GM23338 (cell line): ENCODE data around the gene MEF2A. TPM values are rescaled to one million over a fixed set of nuclear protein-coding genes. Genes with fewer than 3 reads are reported as not detected.

ENCODE experiments used
- ATAC-seq: fragments of 200-7000 bp; cut with Tn5 transposase; 3 replicates; pipeline ENCODE4 v1.9.1; 2020
- DNase-seq: peaks from one replicate; pipeline ENCODE4 v3.0.0-alpha.2; 2015; ENCODE audit warnings: low spot score
- H2AFZ ChIP-seq: fragments of 200-600 bp; sonication (generic); 2 replicates; pipeline ENCODE4 v1.8.0; 2016; ENCODE audit warnings: antibody characterized with exemption, mild to moderate bottlenecking, moderate library complexity
- H3F3A ChIP-seq: fragments of 200-600 bp; sonication (generic); replicated peaks from 2 replicates; pipeline ENCODE4 v1.8.0; 2017; ENCODE audit warnings: antibody characterized with exemption, mixed run types, low read depth
- H3K27ac ChIP-seq: fragments of 200-600 bp; sonication (generic); 2 replicates; pipeline ENCODE4 v1.6.1; 2016; ENCODE audit warnings: low read depth
- H3K27me3 ChIP-seq: fragments of 200-600 bp; sonication (generic); 2 replicates; pipeline ENCODE4 v1.8.0; 2016; ENCODE audit warnings: mild to moderate bottlenecking, mixed run types, moderate library complexity; ENCODE audit not compliant: insufficient read depth
- H3K36me3 ChIP-seq: fragments of 200-600 bp; sonication (generic); 2 replicates; pipeline ENCODE4 v1.8.0; 2016; ENCODE audit warnings: mild to moderate bottlenecking; ENCODE audit not compliant: insufficient read depth
- H3K4me1 ChIP-seq: fragments of 200-600 bp; sonication (generic); 2 replicates; pipeline ENCODE4 v1.8.0; 2016; ENCODE audit warnings: mild to moderate bottlenecking, moderate library complexity; ENCODE audit not compliant: insufficient read depth
- H3K4me2 ChIP-seq: fragments of 200-600 bp; sonication (generic); 2 replicates; pipeline ENCODE4 v1.7.1; 2017; ENCODE audit warnings: mixed run types
- H3K4me3 ChIP-seq: fragments of 200-600 bp; sonication (generic); 2 replicates; pipeline ENCODE4 v1.6.1; 2016; ENCODE audit warnings: mixed run types
- H3K79me2 ChIP-seq: fragments of 200-600 bp; sonication (generic); replicated peaks from 2 replicates; pipeline ENCODE4 v1.8.0; 2017; ENCODE audit warnings: mild to moderate bottlenecking; ENCODE audit not compliant: insufficient read depth
- H3K9me2 ChIP-seq: fragments of 200-600 bp; sonication (generic); 2 replicates; pipeline ENCODE4 v1.8.0; 2017; ENCODE audit not compliant: insufficient read depth
- H4K20me1 ChIP-seq: fragments of 200-600 bp; sonication (generic); replicated peaks from 2 replicates; pipeline ENCODE4 v1.8.0; 2017; ENCODE audit warnings: mild to moderate bottlenecking; ENCODE audit not compliant: insufficient read depth
- H3K27ac Mint-ChIP-seq: 2 replicates; pipeline ENCODE4 v1.8.0; 2020; ENCODE audit warnings: inconsistent platforms, mild to moderate bottlenecking, moderate library complexity, mixed read lengths
- H3K27me3 Mint-ChIP-seq: 3 replicates; pipeline ENCODE4 v1.8.0; 2022; ENCODE audit warnings: low read depth, mild to moderate bottlenecking, moderate library complexity, mixed read lengths, inconsistent platforms; ENCODE audit not compliant: insufficient read depth, poor library complexity
- H3K36me3 Mint-ChIP-seq: 3 replicates; pipeline ENCODE4 v1.8.0; 2021; ENCODE audit warnings: low read depth, mild to moderate bottlenecking, inconsistent platforms, moderate library complexity, mixed read lengths
- H3K4me1 Mint-ChIP-seq: 3 replicates; pipeline ENCODE4 v1.8.0; 2020; ENCODE audit warnings: mild to moderate bottlenecking, inconsistent platforms, mixed read lengths
- H3K4me3 Mint-ChIP-seq: 3 replicates; pipeline ENCODE4 v1.8.0; 2021; ENCODE audit warnings: moderate library complexity, mild to moderate bottlenecking, inconsistent platforms, mixed read lengths
- H3K9me3 Mint-ChIP-seq: 3 replicates; pipeline ENCODE4 v1.8.0; 2020; ENCODE audit warnings: moderate library complexity, mild to moderate bottlenecking, inconsistent platforms, mixed read lengths
- EZH2 ChIP-seq: fragments of 200-600 bp; sonication (generic); IDR thresholded peaks from one replicate; pipeline ENCODE4 v1.8.0; 2017; ENCODE audit warnings: antibody characterized with exemption, mild to moderate bottlenecking, low read depth; ENCODE audit not compliant: unreplicated experiment
- EZH2phosphoT487 ChIP-seq: fragments of 200-600 bp; sonication (generic); IDR thresholded peaks from one replicate; pipeline ENCODE4 v1.8.1; 2018; ENCODE audit warnings: antibody characterized with exemption; ENCODE audit not compliant: unreplicated experiment
- JUNB ChIP-seq: IDR thresholded peaks from one replicate; pipeline ENCODE4 v1.6.1; 2016; ENCODE audit warnings: antibody characterized with exemption; ENCODE audit not compliant: unreplicated experiment
- POLR2AphosphoS5 ChIP-seq: IDR thresholded peaks from 2 replicates; pipeline ENCODE4 v1.6.1; 2016; ENCODE audit warnings: antibody characterized with exemption, low read depth
- STAT1 ChIP-seq: IDR thresholded peaks from one replicate; pipeline ENCODE4 v1.6.1; 2016; ENCODE audit warnings: antibody characterized with exemption; ENCODE audit not compliant: unreplicated experiment
- ZNF114 ChIP-seq: fragments of 250-450 bp; sonication (Bioruptor Pico); IDR thresholded peaks from 2 replicates; pipeline ENCODE4 v1.5.0; 2020; ENCODE audit warnings: mild to moderate bottlenecking, moderate library complexity
- polyA plus RNA-seq: library from polyadenylated mRNA; unstranded; fragments of >200 nt; fragmentation: Nextera tagmentation; extraction: Ambion mirVana; gene quantifications from 2 replicates; pipeline ENCODE4 v1.2.1, GENCODE V29; 2016
- total RNA-seq: library from RNA; depleted of rRNA; stranded (reverse); fragments of >200 nt; shearing (Covaris generic); gene quantifications from 2 replicates; pipeline ENCODE4 v1.2.3, GENCODE V29; 2014
- TF ChIP-seq, protein P1 (sequence below): IDR thresholded peaks from one replicate; pipeline ENCODE4 v1.6.1; 2018; ENCODE audit warnings: antibody characterized with exemption; ENCODE audit not compliant: unreplicated experiment
- TF ChIP-seq, protein P2 (sequence below), 2 experiments: fragments of 200-600 bp in 1 of 2; sonication (generic) in 1 of 2; conservative IDR thresholded peaks; 2 replicates each; pipeline versions ENCODE4 v1.5.1 to v1.6.1; 2016 to 2017; ENCODE audit warnings: antibody characterized with exemption in 2 of 2, low read depth in 2 of 2, mild to moderate bottlenecking in 2 of 2, moderate library complexity in 1 of 2
- TF ChIP-seq, protein P3 (sequence below): fragments of 250-450 bp; sonication (Bioruptor Pico); IDR thresholded peaks from 2 replicates; pipeline ENCODE4 v1.5.0; 2020; ENCODE audit warnings: mild to moderate bottlenecking, moderate library complexity
- TF ChIP-seq, protein P4 (sequence below): IDR thresholded peaks from 2 replicates; pipeline ENCODE4 v1.6.1; 2016; ENCODE audit warnings: antibody characterized with exemption

MEF2A gene
- total and polyA plus RNA-seq, 2 experiments from 2014 or later, result 20.3 to 42.3 TPM

DNA sequence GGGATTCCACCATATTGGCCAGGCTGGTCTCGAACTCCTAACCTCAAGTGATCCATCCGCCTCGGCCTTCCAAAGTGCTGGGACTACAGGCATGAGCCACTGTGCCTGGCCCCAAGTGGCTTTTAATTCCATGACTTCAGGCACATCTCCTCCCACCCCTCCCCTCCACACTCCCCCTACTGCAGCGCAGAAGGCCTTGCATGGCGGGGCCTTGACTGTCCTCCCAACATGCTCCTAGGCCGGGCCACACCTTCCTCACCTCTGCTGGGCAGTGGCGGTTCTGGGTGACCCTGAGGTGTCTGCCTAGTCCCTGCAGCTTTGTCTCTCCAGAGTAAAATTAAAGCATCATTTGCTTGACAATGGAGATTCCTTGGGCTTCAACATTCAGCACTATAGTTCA is 160.5 kb downstream of the MEF2A start (continued):
- TF ChIP-seq, protein P1, sequence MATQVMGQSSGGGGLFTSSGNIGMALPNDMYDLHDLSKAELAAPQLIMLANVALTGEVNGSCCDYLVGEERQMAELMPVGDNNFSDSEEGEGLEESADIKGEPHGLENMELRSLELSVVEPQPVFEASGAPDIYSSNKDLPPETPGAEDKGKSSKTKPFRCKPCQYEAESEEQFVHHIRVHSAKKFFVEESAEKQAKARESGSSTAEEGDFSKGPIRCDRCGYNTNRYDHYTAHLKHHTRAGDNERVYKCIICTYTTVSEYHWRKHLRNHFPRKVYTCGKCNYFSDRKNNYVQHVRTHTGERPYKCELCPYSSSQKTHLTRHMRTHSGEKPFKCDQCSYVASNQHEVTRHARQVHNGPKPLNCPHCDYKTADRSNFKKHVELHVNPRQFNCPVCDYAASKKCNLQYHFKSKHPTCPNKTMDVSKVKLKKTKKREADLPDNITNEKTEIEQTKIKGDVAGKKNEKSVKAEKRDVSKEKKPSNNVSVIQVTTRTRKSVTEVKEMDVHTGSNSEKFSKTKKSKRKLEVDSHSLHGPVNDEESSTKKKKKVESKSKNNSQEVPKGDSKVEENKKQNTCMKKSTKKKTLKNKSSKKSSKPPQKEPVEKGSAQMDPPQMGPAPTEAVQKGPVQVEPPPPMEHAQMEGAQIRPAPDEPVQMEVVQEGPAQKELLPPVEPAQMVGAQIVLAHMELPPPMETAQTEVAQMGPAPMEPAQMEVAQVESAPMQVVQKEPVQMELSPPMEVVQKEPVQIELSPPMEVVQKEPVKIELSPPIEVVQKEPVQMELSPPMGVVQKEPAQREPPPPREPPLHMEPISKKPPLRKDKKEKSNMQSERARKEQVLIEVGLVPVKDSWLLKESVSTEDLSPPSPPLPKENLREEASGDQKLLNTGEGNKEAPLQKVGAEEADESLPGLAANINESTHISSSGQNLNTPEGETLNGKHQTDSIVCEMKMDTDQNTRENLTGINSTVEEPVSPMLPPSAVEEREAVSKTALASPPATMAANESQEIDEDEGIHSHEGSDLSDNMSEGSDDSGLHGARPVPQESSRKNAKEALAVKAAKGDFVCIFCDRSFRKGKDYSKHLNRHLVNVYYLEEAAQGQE, result no peak
- TF ChIP-seq EZH2 (no peak), EZH2phosphoT487 (no peak), STAT1 (no peak), POLR2AphosphoS5 (no peak)
- TF ChIP-seq, protein P2, sequence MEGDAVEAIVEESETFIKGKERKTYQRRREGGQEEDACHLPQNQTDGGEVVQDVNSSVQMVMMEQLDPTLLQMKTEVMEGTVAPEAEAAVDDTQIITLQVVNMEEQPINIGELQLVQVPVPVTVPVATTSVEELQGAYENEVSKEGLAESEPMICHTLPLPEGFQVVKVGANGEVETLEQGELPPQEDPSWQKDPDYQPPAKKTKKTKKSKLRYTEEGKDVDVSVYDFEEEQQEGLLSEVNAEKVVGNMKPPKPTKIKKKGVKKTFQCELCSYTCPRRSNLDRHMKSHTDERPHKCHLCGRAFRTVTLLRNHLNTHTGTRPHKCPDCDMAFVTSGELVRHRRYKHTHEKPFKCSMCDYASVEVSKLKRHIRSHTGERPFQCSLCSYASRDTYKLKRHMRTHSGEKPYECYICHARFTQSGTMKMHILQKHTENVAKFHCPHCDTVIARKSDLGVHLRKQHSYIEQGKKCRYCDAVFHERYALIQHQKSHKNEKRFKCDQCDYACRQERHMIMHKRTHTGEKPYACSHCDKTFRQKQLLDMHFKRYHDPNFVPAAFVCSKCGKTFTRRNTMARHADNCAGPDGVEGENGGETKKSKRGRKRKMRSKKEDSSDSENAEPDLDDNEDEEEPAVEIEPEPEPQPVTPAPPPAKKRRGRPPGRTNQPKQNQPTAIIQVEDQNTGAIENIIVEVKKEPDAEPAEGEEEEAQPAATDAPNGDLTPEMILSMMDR (conservative IDR thresholded peaks at IDR 0.05; ENCODE audit: low read depth in 2 of 2), result no peak

DNA sequence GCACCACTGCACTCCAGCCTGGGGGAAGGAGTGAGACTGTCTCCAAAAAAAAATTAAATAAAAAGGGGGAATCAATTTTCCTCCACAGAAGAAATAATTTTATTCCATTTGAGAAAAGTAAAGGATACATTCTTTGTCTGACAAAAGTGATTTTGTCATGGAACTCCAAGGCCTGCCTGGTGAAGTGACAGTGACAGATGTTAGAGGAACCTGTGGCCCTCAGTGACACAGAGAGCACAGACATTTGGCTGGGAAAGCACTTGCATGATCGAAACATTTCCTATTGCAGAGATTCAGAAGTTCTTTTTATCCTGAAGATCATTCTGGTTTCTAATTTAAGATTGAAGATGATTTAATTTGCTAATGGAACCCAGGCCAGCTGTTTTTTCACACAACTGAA is 161.5 kb downstream of the MEF2A start:
- no peak overlapping the region for H3K4me3 ChIP-seq
- peaks cover 7% of the 10 kb centered on the region for H3K27me3 ChIP-seq
- no peak overlapping the region for H3K4me2 ChIP-seq
- no peak overlapping the region for H3K27ac Mint-ChIP-seq
- H3K36me3 ChIP-seq, result 0 out of 2 replicates have a peak, but pooled peaks cover 3% of the 10 kb centered on the region
- H3K4me3 Mint-ChIP-seq, result no peak overlapping the region
- H3K27ac ChIP-seq, result no peak overlapping the region
- H3K27me3 Mint-ChIP-seq, result peaks cover under 1% of the 10 kb centered on the region
- peaks cover 24% of the 10 kb centered on the region for H3K4me1 ChIP-seq
- H3K36me3 Mint-ChIP-seq, result peaks cover 38% of the 10 kb centered on the region
- H3K9me2 ChIP-seq, result no peaks in the 10 kb centered on the region
- peaks cover 4% of the 10 kb centered on the region for H3K79me2 ChIP-seq
- H3F3A ChIP-seq, result no peaks in the 10 kb centered on the region
- peaks cover 32% of the 10 kb centered on the region for H3K4me1 Mint-ChIP-seq
- DNase-seq (no peak), ATAC-seq (no peak)
- H2AFZ ChIP-seq, result no peak overlapping the region
- H3K9me3 Mint-ChIP-seq, result peaks cover 9% of the 10 kb centered on the region; the same call in 2 of the 3 replicates
- TF ChIP-seq ZNF114 (CRISPR knock-in tag), result no peak
- TF ChIP-seq, protein P3, sequence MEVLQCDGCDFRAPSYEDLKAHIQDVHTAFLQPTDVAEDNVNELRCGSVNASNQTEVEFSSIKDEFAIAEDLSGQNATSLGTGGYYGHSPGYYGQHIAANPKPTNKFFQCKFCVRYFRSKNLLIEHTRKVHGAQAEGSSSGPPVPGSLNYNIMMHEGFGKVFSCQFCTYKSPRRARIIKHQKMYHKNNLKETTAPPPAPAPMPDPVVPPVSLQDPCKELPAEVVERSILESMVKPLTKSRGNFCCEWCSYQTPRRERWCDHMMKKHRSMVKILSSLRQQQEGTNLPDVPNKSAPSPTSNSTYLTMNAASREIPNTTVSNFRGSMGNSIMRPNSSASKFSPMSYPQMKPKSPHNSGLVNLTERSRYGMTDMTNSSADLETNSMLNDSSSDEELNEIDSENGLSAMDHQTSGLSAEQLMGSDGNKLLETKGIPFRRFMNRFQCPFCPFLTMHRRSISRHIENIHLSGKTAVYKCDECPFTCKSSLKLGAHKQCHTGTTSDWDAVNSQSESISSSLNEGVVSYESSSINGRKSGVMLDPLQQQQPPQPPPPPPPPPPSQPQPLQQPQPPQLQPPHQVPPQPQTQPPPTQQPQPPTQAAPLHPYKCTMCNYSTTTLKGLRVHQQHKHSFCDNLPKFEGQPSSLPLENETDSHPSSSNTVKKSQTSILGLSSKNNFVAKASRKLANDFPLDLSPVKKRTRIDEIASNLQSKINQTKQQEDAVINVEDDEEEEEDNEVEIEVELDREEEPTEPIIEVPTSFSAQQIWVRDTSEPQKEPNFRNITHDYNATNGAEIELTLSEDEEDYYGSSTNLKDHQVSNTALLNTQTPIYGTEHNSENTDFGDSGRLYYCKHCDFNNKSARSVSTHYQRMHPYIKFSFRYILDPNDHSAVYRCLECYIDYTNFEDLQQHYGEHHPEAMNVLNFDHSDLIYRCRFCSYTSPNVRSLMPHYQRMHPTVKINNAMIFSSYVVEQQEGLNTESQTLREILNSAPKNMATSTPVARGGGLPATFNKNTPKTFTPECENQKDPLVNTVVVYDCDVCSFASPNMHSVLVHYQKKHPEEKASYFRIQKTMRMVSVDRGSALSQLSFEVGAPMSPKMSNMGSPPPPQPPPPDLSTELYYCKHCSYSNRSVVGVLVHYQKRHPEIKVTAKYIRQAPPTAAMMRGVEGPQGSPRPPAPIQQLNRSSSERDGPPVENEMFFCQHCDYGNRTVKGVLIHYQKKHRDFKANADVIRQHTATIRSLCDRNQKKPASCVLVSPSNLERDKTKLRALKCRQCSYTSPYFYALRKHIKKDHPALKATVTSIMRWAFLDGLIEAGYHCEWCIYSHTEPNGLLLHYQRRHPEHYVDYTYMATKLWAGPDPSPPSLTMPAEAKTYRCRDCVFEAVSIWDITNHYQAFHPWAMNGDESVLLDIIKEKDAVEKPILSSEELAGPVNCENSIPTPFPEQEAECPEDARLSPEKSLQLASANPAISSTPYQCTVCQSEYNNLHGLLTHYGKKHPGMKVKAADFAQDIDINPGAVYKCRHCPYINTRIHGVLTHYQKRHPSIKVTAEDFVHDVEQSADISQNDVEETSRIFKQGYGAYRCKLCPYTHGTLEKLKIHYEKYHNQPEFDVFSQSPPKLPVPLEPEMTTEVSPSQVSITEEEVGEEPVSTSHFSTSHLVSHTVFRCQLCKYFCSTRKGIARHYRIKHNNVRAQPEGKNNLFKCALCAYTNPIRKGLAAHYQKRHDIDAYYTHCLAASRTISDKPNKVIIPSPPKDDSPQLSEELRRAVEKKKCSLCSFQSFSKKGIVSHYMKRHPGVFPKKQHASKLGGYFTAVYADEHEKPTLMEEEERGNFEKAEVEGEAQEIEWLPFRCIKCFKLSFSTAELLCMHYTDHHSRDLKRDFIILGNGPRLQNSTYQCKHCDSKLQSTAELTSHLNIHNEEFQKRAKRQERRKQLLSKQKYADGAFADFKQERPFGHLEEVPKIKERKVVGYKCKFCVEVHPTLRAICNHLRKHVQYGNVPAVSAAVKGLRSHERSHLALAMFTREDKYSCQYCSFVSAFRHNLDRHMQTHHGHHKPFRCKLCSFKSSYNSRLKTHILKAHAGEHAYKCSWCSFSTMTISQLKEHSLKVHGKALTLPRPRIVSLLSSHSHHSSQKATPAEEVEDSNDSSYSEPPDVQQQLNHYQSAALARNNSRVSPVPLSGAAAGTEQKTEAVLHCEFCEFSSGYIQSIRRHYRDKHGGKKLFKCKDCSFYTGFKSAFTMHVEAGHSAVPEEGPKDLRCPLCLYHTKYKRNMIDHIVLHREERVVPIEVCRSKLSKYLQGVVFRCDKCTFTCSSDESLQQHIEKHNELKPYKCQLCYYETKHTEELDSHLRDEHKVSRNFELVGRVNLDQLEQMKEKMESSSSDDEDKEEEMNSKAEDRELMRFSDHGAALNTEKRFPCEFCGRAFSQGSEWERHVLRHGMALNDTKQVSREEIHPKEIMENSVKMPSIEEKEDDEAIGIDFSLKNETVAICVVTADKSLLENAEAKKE, result no peak
- TF ChIP-seq, protein P4, sequence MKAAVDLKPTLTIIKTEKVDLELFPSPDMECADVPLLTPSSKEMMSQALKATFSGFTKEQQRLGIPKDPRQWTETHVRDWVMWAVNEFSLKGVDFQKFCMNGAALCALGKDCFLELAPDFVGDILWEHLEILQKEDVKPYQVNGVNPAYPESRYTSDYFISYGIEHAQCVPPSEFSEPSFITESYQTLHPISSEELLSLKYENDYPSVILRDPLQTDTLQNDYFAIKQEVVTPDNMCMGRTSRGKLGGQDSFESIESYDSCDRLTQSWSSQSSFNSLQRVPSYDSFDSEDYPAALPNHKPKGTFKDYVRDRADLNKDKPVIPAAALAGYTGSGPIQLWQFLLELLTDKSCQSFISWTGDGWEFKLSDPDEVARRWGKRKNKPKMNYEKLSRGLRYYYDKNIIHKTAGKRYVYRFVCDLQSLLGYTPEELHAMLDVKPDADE, result no peak
- TF ChIP-seq JUNB, result no peak
- no peaks in the 10 kb centered on the region; the same call in none of the 2 replicates for H4K20me1 ChIP-seq
